WTC11 (cell line): Measurements from ENCODE around the gene LYL1. TPM values are rescaled to one million over a fixed set of nuclear protein-coding genes. Genes with fewer than 3 reads are reported as not detected.

ENCODE experiments used
- ATAC-seq: fragments of 200-7000 bp; cut with Tn5 transposase; 2 replicates; pipeline ENCODE4 v1.10.0; 2021; ENCODE audit warnings: mild to moderate bottlenecking, moderate library complexity
- CTCF ChIA-PET: fragments of 300-600 bp; sonication (Branson Sonifier 250); formaldehyde crosslinking; loops from one replicate; lab custom pipeline; 2021; ENCODE audit warnings: antibody characterized with exemption; lab: Charles Lee
- POLR2A ChIA-PET: fragments of 350-600 bp; sonication (Branson Sonifier 250); formaldehyde crosslinking; loops from one replicate; lab custom pipeline; 2021; ENCODE audit warnings: antibody characterized with exemption; lab: Charles Lee
- DNase-seq: peaks from one replicate; pipeline ENCODE4 v3.0.0; 2021; ENCODE audit warnings: low spot score
- H3K27ac Mint-ChIP-seq: 2 replicates; pipeline ENCODE4 v1.8.0; 2021; ENCODE audit warnings: mixed read lengths
- H3K27me3 Mint-ChIP-seq: 2 replicates; pipeline ENCODE4 v1.8.0; 2021; ENCODE audit warnings: low read depth, mild to moderate bottlenecking, moderate library complexity, mixed read lengths
- H3K36me3 Mint-ChIP-seq: 2 replicates; pipeline ENCODE4 v1.8.0; 2021; ENCODE audit warnings: mixed read lengths
- H3K4me1 Mint-ChIP-seq: 2 replicates; pipeline ENCODE4 v1.8.0; 2022; ENCODE audit warnings: mixed read lengths
- H3K4me3 Mint-ChIP-seq: 2 replicates; pipeline ENCODE4 v1.8.0; 2021; ENCODE audit warnings: mild to moderate bottlenecking, moderate library complexity, mixed read lengths
- H3K9me3 Mint-ChIP-seq: 2 replicates; pipeline ENCODE4 v1.8.0; 2021; ENCODE audit warnings: mixed read lengths
- E2F4 ChIP-seq: sonication (generic); formaldehyde crosslinking; IDR thresholded peaks from 2 replicates; pipeline ENCODE4 v1.8.1; 2022; ENCODE audit warnings: low read depth, mild to moderate bottlenecking, moderate library complexity, missing genetic modification reagents, borderline replicate concordance
- EMX1 ChIP-seq: fragments of 250-450 bp; sonication (Bioruptor Pico); IDR thresholded peaks from 2 replicates; pipeline ENCODE4 v1.8.0; 2021; ENCODE audit warnings: mild to moderate bottlenecking
- ERG ChIP-seq: fragments of 250-450 bp; sonication (Bioruptor Pico); IDR thresholded peaks from 2 replicates; pipeline ENCODE4 v1.8.0; 2021; ENCODE audit warnings: mild to moderate bottlenecking
- FOXJ3 ChIP-seq: sonication (generic); formaldehyde crosslinking; IDR thresholded peaks from 2 replicates; pipeline ENCODE4 v1.9.0; 2021; ENCODE audit warnings: missing genetic modification reagents, mild to moderate bottlenecking, borderline replicate concordance
- GRHL2 ChIP-seq: fragments of 250-450 bp; sonication (Bioruptor Pico); IDR thresholded peaks from 2 replicates; pipeline ENCODE4 v1.8.0; 2022; ENCODE audit warnings: mild to moderate bottlenecking, moderate library complexity; ENCODE audit not compliant: insufficient replicate concordance, severe bottlenecking
- HMGA2 ChIP-seq: fragments of 250-450 bp; sonication (Bioruptor Pico); IDR thresholded peaks from 2 replicates; pipeline ENCODE4 v1.4.0; 2021; ENCODE audit warnings: mild to moderate bottlenecking, moderate library complexity
- IRF1 ChIP-seq: sonication (generic); formaldehyde crosslinking; IDR thresholded peaks from 2 replicates; pipeline ENCODE4 v1.8.0; 2023; ENCODE audit warnings: missing genetic modification reagents
- KAT7 ChIP-seq: sonication (generic); formaldehyde crosslinking; IDR thresholded peaks from 2 replicates; pipeline ENCODE4 v1.8.1; 2023; ENCODE audit warnings: missing genetic modification reagents, mild to moderate bottlenecking, borderline replicate concordance
- OVOL2 ChIP-seq: fragments of 250-450 bp; sonication (Bioruptor Pico); IDR thresholded peaks from 2 replicates; pipeline ENCODE4 v1.9.0; 2021; ENCODE audit warnings: mild to moderate bottlenecking, borderline replicate concordance
- PRRX2 ChIP-seq: fragments of 250-450 bp; sonication (Bioruptor Pico); IDR thresholded peaks from 2 replicates; pipeline ENCODE4 v1.8.0; 2021; ENCODE audit warnings: mild to moderate bottlenecking
- SOX15 ChIP-seq: fragments of 250-450 bp; sonication (Bioruptor Pico); IDR thresholded peaks from 2 replicates; pipeline ENCODE4 v1.9.0; 2021; ENCODE audit warnings: mild to moderate bottlenecking
- TP53 ChIP-seq: sonication (generic); formaldehyde crosslinking; IDR thresholded peaks from 2 replicates; pipeline ENCODE4 v1.8.1; 2023; ENCODE audit warnings: mild to moderate bottlenecking, missing genetic modification reagents
- USF1 ChIP-seq: sonication (generic); formaldehyde crosslinking; IDR thresholded peaks from 2 replicates; pipeline ENCODE4 v1.8.0; 2022; ENCODE audit warnings: mild to moderate bottlenecking, missing genetic modification reagents
- USF2 ChIP-seq: sonication (generic); formaldehyde crosslinking; IDR thresholded peaks from 2 replicates; pipeline ENCODE4 v1.8.1; 2023; ENCODE audit warnings: mild to moderate bottlenecking, missing genetic modification reagents, moderate library complexity
- ZNF263 ChIP-seq: sonication (generic); formaldehyde crosslinking; IDR thresholded peaks from 2 replicates; pipeline ENCODE4 v1.8.1; 2022; ENCODE audit warnings: low read depth, mild to moderate bottlenecking, moderate library complexity, missing genetic modification reagents
- total RNA-seq: library from RNA; stranded (reverse); gene quantifications from 3 replicates; pipeline ENCODE4 v1.2.3, GENCODE V29; 2021
- TF ChIP-seq, protein P1 (sequence below): sonication (generic); formaldehyde crosslinking; IDR thresholded peaks from 2 replicates; pipeline ENCODE4 v1.8.0; 2022; ENCODE audit warnings: mild to moderate bottlenecking, missing genetic modification reagents
- TF ChIP-seq, protein P2 (sequence below): sonication (generic); formaldehyde crosslinking; IDR thresholded peaks from 2 replicates; pipeline ENCODE4 v1.8.1; 2022; ENCODE audit warnings: low read depth, missing genetic modification reagents, borderline replicate concordance
- TF ChIP-seq, protein P3 (sequence below): sonication (generic); formaldehyde crosslinking; IDR thresholded peaks from 2 replicates; pipeline ENCODE4 v1.8.0; 2022; ENCODE audit warnings: missing genetic modification reagents

Gene LYL1
- total RNA-seq, 1 experiment from 2014 or later: 1.2 TPM

GRCh38 chr19:13054626-13055212, 47.9 kb downstream of the LYL1 start:
- Mint-ChIP-seq H3K36me3 (no peaks in the 10 kb centered on the region), H3K27ac (no peak overlapping the region), H3K9me3 (no peaks in the 10 kb centered on the region), H3K27me3 (peaks cover 100% of the 10 kb centered on the region), H3K4me1 (peaks cover 63% of the 10 kb centered on the region), H3K4me3 (peak overlapping the region; percentile 41)
- DNase-seq (no peak), ATAC-seq (no peak)
- TF ChIP-seq, protein P1, sequence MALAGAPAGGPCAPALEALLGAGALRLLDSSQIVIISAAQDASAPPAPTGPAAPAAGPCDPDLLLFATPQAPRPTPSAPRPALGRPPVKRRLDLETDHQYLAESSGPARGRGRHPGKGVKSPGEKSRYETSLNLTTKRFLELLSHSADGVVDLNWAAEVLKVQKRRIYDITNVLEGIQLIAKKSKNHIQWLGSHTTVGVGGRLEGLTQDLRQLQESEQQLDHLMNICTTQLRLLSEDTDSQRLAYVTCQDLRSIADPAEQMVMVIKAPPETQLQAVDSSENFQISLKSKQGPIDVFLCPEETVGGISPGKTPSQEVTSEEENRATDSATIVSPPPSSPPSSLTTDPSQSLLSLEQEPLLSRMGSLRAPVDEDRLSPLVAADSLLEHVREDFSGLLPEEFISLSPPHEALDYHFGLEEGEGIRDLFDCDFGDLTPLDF (CRISPR knock-in tag): no peak
- TF ChIP-seq IRF1 (CRISPR knock-in tag) (no peak), EMX1 (CRISPR knock-in tag) (no peak), KAT7 (CRISPR knock-in tag) (no peak), GRHL2 (CRISPR knock-in tag) (no peak), USF2 (CRISPR knock-in tag) (no peak), HMGA2 (CRISPR knock-in tag) (no peak), SOX15 (CRISPR knock-in tag) (no peak), USF1 (CRISPR knock-in tag) (no peak), ZNF263 (CRISPR knock-in tag) (no peak), OVOL2 (CRISPR knock-in tag) (no peak), PRRX2 (no peak), FOXJ3 (CRISPR knock-in tag) (no peak), ERG (CRISPR knock-in tag) (no peak), E2F4 (CRISPR knock-in tag) (no peak), TP53 (CRISPR knock-in tag) (no peak)
- TF ChIP-seq, protein P2, sequence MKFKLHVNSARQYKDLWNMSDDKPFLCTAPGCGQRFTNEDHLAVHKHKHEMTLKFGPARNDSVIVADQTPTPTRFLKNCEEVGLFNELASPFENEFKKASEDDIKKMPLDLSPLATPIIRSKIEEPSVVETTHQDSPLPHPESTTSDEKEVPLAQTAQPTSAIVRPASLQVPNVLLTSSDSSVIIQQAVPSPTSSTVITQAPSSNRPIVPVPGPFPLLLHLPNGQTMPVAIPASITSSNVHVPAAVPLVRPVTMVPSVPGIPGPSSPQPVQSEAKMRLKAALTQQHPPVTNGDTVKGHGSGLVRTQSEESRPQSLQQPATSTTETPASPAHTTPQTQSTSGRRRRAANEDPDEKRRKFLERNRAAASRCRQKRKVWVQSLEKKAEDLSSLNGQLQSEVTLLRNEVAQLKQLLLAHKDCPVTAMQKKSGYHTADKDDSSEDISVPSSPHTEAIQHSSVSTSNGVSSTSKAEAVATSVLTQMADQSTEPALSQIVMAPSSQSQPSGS (CRISPR knock-in tag): no peak
- TF ChIP-seq, protein P3, sequence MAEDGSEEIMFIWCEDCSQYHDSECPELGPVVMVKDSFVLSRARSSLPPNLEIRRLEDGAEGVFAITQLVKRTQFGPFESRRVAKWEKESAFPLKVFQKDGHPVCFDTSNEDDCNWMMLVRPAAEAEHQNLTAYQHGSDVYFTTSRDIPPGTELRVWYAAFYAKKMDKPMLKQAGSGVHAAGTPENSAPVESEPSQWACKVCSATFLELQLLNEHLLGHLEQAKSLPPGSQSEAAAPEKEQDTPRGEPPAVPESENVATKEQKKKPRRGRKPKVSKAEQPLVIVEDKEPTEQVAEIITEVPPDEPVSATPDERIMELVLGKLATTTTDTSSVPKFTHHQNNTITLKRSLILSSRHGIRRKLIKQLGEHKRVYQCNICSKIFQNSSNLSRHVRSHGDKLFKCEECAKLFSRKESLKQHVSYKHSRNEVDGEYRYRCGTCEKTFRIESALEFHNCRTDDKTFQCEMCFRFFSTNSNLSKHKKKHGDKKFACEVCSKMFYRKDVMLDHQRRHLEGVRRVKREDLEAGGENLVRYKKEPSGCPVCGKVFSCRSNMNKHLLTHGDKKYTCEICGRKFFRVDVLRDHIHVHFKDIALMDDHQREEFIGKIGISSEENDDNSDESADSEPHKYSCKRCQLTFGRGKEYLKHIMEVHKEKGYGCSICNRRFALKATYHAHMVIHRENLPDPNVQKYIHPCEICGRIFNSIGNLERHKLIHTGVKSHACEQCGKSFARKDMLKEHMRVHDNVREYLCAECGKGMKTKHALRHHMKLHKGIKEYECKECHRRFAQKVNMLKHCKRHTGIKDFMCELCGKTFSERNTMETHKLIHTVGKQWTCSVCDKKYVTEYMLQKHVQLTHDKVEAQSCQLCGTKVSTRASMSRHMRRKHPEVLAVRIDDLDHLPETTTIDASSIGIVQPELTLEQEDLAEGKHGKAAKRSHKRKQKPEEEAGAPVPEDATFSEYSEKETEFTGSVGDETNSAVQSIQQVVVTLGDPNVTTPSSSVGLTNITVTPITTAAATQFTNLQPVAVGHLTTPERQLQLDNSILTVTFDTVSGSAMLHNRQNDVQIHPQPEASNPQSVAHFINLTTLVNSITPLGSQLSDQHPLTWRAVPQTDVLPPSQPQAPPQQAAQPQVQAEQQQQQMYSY (CRISPR knock-in tag): no peak
- ChIA-PET POLR2A (interaction anchor here (1.0 to 1.7 kb wide), 3 partner anchors 12 to 89 kb away, joined by 3 to 5 read pairs (median 3); no protein-coding TSS in a partner anchor), CTCF (interaction anchor here (1.0 to 12.4 kb wide), 19 partner anchors 11 to 170 kb away, joined by 3 to 294 read pairs (median 6); partner anchors contain the start of gene GCDH)
